GM21423 (cell line): Measurements from ENCODE around the gene LRMDA.

ENCODE experiments used
- ATAC-seq: cut with Tn5 transposase; IDR thresholded peaks from one replicate; pipeline ENCODE4 v1.9.1; 2021; ENCODE audit warnings: mild to moderate bottlenecking, moderate library complexity; ENCODE audit not compliant: unreplicated experiment

The LRMDA gene

DNA sequence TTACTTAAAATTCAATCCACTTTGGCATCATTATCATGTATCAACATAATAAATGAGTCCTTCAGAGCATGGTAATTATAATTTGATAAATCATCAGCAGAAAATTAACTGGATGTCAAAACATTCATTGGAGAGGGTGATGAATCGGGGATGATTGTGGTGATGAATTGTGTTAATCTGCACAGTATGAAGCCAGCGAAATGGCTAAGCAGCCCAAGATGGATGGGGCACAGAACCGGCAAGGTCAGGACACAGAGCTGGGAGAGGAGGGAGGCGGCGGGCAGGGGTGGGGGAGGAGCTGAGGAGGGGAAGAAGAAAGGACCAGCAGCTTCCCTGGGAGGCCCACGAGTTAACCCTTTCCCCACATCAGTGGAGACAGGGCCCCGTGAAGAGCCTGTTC, 536.1 kb downstream of the LRMDA start:
- no peak for ATAC-seq

DNA sequence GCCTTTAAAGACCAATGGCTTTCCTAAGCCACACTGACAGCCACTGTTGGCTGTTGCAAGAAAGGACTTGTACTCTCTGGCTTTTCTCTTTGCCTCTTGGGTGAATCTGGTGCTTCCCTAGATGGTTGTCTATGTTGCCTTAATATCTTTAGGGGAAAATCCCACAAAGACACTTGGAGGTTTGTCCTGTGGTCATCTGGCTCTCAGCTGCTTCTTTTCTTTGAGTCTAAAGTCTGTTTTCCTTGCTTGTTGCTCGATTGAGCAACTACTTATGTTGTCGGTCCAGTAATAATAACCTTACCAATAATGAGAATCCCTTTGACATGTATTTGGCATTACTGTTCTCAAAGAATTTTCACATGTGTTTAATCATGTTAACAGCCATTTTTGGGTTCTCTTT, 537.6 kb downstream of the LRMDA start:
- no peak for ATAC-seq

- ATAC-seq: no peak
Observed at GRCh38 chr10:75971402-75972211, 540.2 kb downstream of the LRMDA start.

DNA sequence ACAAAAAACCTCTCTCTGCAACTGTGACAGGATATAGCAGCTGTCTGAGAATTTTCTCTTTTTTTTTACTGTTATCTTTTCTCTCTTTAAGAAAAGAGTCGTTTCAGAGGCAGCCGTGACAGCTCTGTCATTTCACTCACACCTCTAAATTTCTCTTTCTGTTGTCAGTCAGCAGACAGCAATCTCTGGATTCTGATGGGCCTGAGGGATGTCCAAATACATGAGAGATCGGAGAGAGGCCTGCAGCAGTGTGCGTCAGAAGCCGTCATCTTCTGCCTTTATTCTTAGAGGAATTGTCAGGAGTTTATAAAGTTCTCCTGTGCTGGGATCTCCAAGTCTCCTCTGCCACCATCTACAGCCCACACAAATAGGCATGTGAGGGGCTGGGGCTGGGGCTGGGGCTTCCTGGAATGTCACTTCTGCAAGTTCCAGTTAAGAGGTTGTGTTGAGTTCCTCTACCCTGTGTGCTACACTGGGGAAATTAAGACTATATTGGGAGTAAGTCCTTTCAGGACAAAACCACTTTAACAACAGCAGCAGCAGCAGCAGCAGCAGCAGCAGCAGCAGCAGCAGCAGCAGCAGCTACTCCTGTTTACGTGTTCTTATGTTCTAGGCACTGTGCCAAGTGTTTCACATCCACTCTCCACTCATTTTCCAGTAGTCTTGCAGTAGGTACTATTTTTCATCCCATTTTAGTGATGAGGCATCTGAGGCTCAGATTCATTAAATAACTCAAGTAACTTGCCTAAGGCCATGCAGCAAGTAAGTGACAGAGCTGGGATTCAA, 541.3 kb downstream of the LRMDA start:
- ATAC-seq: no peak

- no peak for ATAC-seq
Observed at GRCh38 chr10:75974080-75974479, 542.7 kb downstream of the LRMDA start.

- ATAC-seq: no peak
Observed at GRCh38 chr10:75976681-75977080, 545.3 kb downstream of the LRMDA start.

GRCh38 chr10:75977139-75977538, 545.7 kb downstream of the LRMDA start:
- no peak for ATAC-seq

DNA sequence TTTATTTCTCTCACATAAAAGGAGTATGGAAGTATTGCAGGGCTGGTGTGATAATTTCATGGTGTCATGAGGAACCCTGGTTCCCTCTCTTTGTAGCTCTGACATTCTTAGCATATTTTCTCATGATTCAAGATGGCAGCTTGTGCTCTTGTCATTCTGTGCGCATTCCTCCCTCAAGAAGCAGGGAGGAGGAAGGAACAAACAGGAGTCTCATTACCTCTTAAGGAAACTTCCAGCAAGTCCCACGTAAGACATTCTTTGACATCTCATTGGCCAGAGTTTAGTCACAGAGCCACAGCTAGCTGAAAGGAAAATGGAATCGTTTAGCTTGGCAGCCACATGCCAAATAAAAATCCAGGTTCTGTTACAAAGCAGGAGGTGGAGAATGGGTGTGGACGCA, 546.8 kb downstream of the LRMDA start:
- ATAC-seq: no peak

GRCh38 chr10:75980419-75981002, 549.1 kb downstream of the LRMDA start:
- ATAC-seq: no peak

- ATAC-seq: no peak
Observed at GRCh38 chr10:75982611-75983369, 551.4 kb downstream of the LRMDA start.

- no peak for ATAC-seq
Observed at GRCh38 chr10:75984067-75984466, 552.6 kb downstream of the LRMDA start.

DNA sequence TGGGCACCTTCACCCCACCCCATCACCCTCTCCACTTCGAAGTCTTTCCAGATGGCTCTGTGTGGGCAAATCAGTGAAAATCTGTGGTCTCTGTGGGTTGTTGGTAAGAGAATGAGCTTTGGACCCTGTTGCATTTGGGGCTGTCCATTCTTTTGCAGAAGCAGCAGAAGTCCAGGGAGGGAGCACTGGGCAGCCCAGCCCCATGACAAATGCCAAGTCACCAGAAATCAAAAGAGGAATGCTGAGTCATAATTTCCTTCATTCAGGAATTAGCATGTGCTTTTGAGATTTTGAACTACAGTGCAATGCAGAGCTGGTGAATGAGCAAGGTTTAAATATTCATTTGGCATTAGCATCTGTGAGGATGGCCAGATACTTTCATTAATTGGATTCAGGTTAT, 556.2 kb downstream of the LRMDA start:
- ATAC-seq: no peak

DNA sequence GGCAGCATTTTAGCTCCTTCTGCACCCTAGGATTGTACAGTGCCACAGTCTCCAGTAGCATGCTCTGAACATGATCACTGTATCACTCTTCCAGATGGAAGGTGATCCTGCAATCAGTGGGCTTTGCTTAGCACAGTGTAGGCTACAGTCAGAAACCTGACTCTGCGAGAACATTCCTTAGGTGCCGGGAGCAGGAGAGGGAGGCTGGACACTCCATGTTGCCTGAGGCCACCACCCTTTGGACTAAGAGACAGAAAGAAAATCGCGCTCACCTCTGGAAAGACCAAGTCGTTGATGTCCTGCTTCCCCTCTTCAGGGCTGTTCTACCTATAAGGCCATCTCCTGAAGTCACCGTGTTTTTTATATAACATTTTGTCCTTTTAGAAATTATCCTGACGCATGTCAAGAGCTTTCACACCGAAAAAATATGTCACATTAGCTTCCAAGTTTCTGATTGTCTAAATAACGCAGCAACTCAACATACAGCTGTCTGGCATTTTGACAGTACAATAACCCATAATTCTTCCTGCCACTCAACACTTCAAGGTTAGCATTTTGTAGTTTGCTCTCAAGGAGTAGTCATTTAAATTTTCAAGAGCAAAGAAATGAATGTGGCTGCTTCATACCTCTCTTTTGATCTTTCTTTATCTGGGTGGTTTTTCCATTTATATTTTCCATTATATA, 563.1 kb downstream of the LRMDA start:
- ATAC-seq: no peak

DNA sequence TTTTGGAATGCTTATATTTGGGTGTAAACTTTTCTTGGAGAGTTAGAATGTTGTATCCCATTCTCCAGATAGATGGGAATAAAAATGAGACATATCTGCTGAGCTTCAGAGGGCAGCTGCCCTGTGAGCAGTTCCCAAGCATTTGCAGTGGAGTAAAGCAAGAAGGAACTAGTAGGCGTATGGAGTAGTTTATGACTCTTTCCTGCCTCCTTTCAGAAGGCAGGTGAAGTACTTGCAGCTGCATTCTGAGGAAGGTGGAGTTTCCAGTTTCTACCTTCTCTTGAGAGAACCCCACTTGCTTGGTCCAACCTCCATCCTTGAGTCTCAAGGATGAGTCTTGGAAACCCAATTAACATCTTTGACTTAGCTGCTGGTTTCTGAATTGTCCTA, 563.6 kb downstream of the LRMDA start:
- no peak for ATAC-seq

DNA sequence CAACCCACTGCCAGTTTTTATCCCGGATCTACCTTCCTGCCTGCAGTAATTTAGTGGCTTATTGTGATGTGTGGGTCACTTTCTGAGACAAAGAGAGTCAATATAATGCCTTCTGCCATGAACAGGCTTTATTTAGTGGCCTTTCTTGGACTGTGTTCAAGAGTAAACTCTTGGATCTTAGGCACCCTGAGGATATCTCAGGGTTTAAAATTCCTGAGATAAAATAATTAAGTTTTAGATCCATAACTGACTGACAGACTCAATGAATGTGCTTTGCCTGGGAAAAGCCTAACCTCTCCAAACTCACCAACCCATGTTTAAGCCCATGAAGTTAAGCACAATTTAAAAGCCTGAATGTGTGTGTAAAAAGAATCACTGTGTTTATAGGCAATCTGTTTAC, 564.3 kb downstream of the LRMDA start:
- ATAC-seq: no peak

DNA sequence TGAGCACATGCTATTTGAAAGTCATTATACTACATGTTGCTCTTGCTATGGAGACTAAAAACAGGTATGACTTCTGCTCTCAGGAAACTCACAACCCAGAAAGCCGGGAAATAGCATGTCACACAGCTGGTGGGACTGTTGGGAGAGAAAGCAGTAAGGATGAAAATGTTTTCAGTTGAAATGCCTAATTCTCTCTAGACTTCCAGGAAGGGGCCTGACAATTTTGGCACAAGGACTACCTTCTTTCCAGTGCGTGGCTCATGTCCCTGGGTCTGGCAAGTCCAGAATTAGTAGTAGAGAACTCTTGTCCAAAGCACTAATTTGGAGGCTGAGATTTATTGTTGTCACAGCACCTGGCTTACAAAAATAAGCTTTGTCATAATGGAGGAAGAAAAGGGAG, 567.6 kb downstream of the LRMDA start:
- ATAC-seq: no peak

GRCh38 chr10:75999515-76000209, 568.2 kb downstream of the LRMDA start:
- no peak for ATAC-seq

- ATAC-seq: no peak
Observed at GRCh38 chr10:76000550-76000949, 569.1 kb downstream of the LRMDA start.

DNA sequence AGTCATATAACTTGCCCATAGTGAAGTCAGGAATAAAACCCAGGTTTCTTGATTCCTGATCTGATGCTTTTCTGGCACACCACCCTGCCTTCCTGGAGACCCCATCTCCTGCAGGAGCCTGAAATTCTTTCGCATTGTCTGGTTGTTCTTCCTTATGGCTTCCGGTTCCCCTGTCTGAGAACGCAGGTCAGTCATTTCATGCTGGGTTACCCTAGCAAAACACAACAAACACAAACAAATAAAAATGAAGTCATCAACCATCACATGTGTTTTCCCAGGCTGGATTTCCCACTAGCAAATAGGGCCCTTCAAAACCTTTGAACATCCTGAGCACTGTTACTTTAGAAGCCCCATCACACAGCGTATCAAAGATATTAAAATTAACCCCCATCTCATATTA, 569.6 kb downstream of the LRMDA start:
- ATAC-seq: no peak

- no peak for ATAC-seq
Observed at GRCh38 chr10:76001461-76001860, 570.0 kb downstream of the LRMDA start.
